Measurements from ENCODE around the gene MAOA.
"Not testable (repeated sequence)": the region's sequence is repeated elsewhere in the genome, so short reads cannot be mapped to it uniquely, and the experiment has no call there.

The MAOA gene

GRCh38 chrX:43656005-43656494 is at the start of gene MAOA:
Gene MAOA (plus strand): TSS chrX:43656299. CDS start chrX:43656342, 43 bp downstream.
- DNase-seq (ENCODE audit: low spot score): peak; percentile 53

- no peak for DNase-seq (ENCODE audit: low spot score)
Measured at GRCh38 chrX:43612400-43612799, 43.7 kb upstream of the MAOA start.

- DNase-seq (ENCODE audit: low spot score): no peak
Measured at GRCh38 chrX:43615660-43616059, 40.4 kb upstream of the MAOA start.

- DNase-seq (ENCODE audit: low spot score): no peak
Measured at GRCh38 chrX:43618366-43619205, 37.5 kb upstream of the MAOA start.

- not testable (repeated sequence) for DNase-seq (ENCODE audit: low spot score)
Measured at GRCh38 chrX:43619861-43620260, 36.2 kb upstream of the MAOA start.

GRCh38 chrX:43627147-43627546 is 29.0 kb upstream of the MAOA start:
- DNase-seq (ENCODE audit: low spot score): peak; percentile 23

- DNase-seq (ENCODE audit: low spot score): no peak
Measured at GRCh38 chrX:43627669-43628068, 28.4 kb upstream of the MAOA start.

GRCh38 chrX:43629229-43629628 is 26.9 kb upstream of the MAOA start:
- no peak for DNase-seq (ENCODE audit: low spot score)

- no peak for DNase-seq (ENCODE audit: low spot score)
Measured at GRCh38 chrX:43631841-43632240, 24.3 kb upstream of the MAOA start.

- DNase-seq (ENCODE audit: low spot score): no peak
Measured at GRCh38 chrX:43633081-43633480, 23.0 kb upstream of the MAOA start.

- DNase-seq (ENCODE audit: low spot score): no peak
Measured at GRCh38 chrX:43633757-43634156, 22.3 kb upstream of the MAOA start.

- no peak for DNase-seq (ENCODE audit: low spot score)
Measured at GRCh38 chrX:43640482-43640881, 15.6 kb upstream of the MAOA start.

- DNase-seq (ENCODE audit: low spot score): no peak
Measured at GRCh38 chrX:43641691-43642090, 14.4 kb upstream of the MAOA start.

- DNase-seq (ENCODE audit: low spot score): no peak
Measured at GRCh38 chrX:43643201-43643600, 12.9 kb upstream of the MAOA start.

- no peak for DNase-seq (ENCODE audit: low spot score)
Measured at GRCh38 chrX:43643662-43644061, 12.4 kb upstream of the MAOA start.

GRCh38 chrX:43644124-43644701 is 11.9 kb upstream of the MAOA start:
- DNase-seq (ENCODE audit: low spot score): no peak

- no peak for DNase-seq (ENCODE audit: low spot score)
Measured at GRCh38 chrX:43646800-43647199, 9.3 kb upstream of the MAOA start.

GRCh38 chrX:43654431-43655150 is 1.5 kb upstream of the MAOA start:
- peak; percentile 77 for DNase-seq (ENCODE audit: low spot score)

GRCh38 chrX:43655151-43656004 is 721 bp upstream of the MAOA start:
- no peak for DNase-seq (ENCODE audit: low spot score)

GRCh38 chrX:43657671-43658070 is 1.6 kb downstream of the MAOA start:
- DNase-seq (ENCODE audit: low spot score): no peak

GRCh38 chrX:43661521-43662240 is 5.6 kb downstream of the MAOA start:
- DNase-seq (ENCODE audit: low spot score): no peak

All from HuH-7 (cell line).